NCI-H446 treated with DMSO at 0.1 percent for 48 hours (cell line): ENCODE results near the gene FBXO11.
A peak's percentile ranks its signal among the peaks of the same experiment; 100 is the strongest.

ENCODE experiments used
- DNase-seq: peaks from one replicate; lab custom pipeline; 2025; lab: John Stamatoyannopoulos, UW

FBXO11 gene

GRCh38 chr2:47849368-47849767, 56.9 kb downstream of the FBXO11 start:
- DNase-seq, result no peak

- DNase-seq, result no peak
Observed at GRCh38 chr2:47844162-47844561, 62.1 kb downstream of the FBXO11 start.

- no peak for DNase-seq
Observed at GRCh38 chr2:47843407-47843806, 62.9 kb downstream of the FBXO11 start.

GRCh38 chr2:47842846-47843245, 63.5 kb downstream of the FBXO11 start:
- no peak for DNase-seq

- peak; percentile 25 for DNase-seq
Observed at GRCh38 chr2:47838686-47839085, 67.6 kb downstream of the FBXO11 start.

GRCh38 chr2:47838249-47838648, 68.0 kb downstream of the FBXO11 start:
- DNase-seq, result no peak

GRCh38 chr2:47833516-47833968, 72.8 kb downstream of the FBXO11 start:
- DNase-seq, result no peak

- DNase-seq, result no peak
Observed at GRCh38 chr2:47822518-47822917, 83.8 kb downstream of the FBXO11 start.

- no peak for DNase-seq
Observed at GRCh38 chr2:47819834-47820233, 86.5 kb downstream of the FBXO11 start.

- DNase-seq, result no peak
Observed at GRCh38 chr2:47818777-47819176, 87.5 kb downstream of the FBXO11 start.

- no peak for DNase-seq
Observed at GRCh38 chr2:47815764-47816163, 90.5 kb downstream of the FBXO11 start.

GRCh38 chr2:47811668-47812067, 94.6 kb downstream of the FBXO11 start:
- DNase-seq, result no peak

- no peak for DNase-seq
Observed at GRCh38 chr2:47810850-47811249, 95.4 kb downstream of the FBXO11 start.

- no peak for DNase-seq
Observed at GRCh38 chr2:47809903-47810302, 96.4 kb downstream of the FBXO11 start.

- no peak for DNase-seq
Observed at GRCh38 chr2:47808614-47809013, 97.7 kb downstream of the FBXO11 start.

- DNase-seq, result no peak
Observed at GRCh38 chr2:47805850-47806249, 100.4 kb downstream of the FBXO11 start.

- DNase-seq, result no peak
Observed at GRCh38 chr2:47803770-47804169, 102.5 kb downstream of the FBXO11 start.

- DNase-seq, result no peak
Observed at GRCh38 chr2:47803363-47803762, 102.9 kb downstream of the FBXO11 start.

GRCh38 chr2:47801118-47801517, 105.2 kb downstream of the FBXO11 start:
- DNase-seq, result no peak

GRCh38 chr2:47799031-47799609, 107.2 kb downstream of the FBXO11 start:
- DNase-seq, result no peak

- DNase-seq, result no peak
Observed at GRCh38 chr2:47798631-47799030, 107.7 kb downstream of the FBXO11 start.

GRCh38 chr2:47796090-47796697, 110.1 kb downstream of the FBXO11 start:
- DNase-seq, result no peak

- no peak for DNase-seq
Observed at GRCh38 chr2:47785986-47786385, 120.3 kb downstream of the FBXO11 start.

- DNase-seq, result no peak
Observed at GRCh38 chr2:47784352-47784851, 121.9 kb downstream of the FBXO11 start.
